H1 (cell line): Measurements from ENCODE around the gene ZBTB20. TPM values are rescaled to one million over a fixed set of nuclear protein-coding genes. Genes with fewer than 3 reads are reported as not detected.

Source experiments
- CTCF ChIA-PET: fragments of 300-600 bp; sonication (Branson Sonifier 250); formaldehyde crosslinking; loops from one replicate; lab custom pipeline; 2021; ENCODE audit not compliant: partially characterized antibody; lab: Charles Lee
- POLR2A ChIA-PET: fragments of 300-600 bp; sonication (Branson Sonifier 250); formaldehyde crosslinking; loops from one replicate; lab custom pipeline; 2021; ENCODE audit warnings: inconsistent platforms; ENCODE audit not compliant: partially characterized antibody; lab: Charles Lee
- DNase-seq, 2 experiments: peaks; one replicate each; pipeline versions ENCODE4 v3.0.0 to v3.0.0-alpha.2; 2010 to 2022; ENCODE audit warnings: low spot score in 2 of 2, low read depth in 1 of 2, mixed read lengths in 1 of 2
- FAIRE-seq: peaks from 2 replicates; lab custom pipeline; 2011; peaks lifted over from hg19 to GRCh38; lab: Jason Lieb, UNC
- H2AFZ ChIP-seq: 2 replicates; pipeline ENCODE4 v1.8.1; 2012; ENCODE audit warnings: low read length, inconsistent platforms
- H2AK5ac ChIP-seq: 2 replicates; pipeline ENCODE4 v1.6.1; 2013; ENCODE audit warnings: low read depth, low read length
- H2BK120ac ChIP-seq: replicated peaks from 2 replicates; pipeline ENCODE3; 2013; ENCODE audit warnings: low read depth, low read length, inconsistent platforms
- H2BK12ac ChIP-seq: 2 replicates; pipeline ENCODE4 v1.6.1; 2013; ENCODE audit warnings: low read depth, low read length
- H2BK15ac ChIP-seq: 2 replicates; pipeline ENCODE4 v1.6.1; 2013; ENCODE audit warnings: low read length
- H2BK20ac ChIP-seq: 2 replicates; pipeline ENCODE4 v1.6.1; 2013; ENCODE audit warnings: low read length
- H2BK5ac ChIP-seq: 2 replicates; pipeline ENCODE4 v1.6.1; 2013; ENCODE audit warnings: low read depth, low read length
- H3K14ac ChIP-seq: 2 replicates; pipeline ENCODE4 v1.6.1; 2013; ENCODE audit warnings: inconsistent platforms; ENCODE audit not compliant: insufficient read length
- H3K18ac ChIP-seq: 2 replicates; pipeline ENCODE4 v1.6.1; 2013; ENCODE audit warnings: low read length; ENCODE audit errors: extremely low read depth
- H3K23ac ChIP-seq: 2 replicates; pipeline ENCODE4 v1.6.1; 2013; ENCODE audit warnings: inconsistent platforms; ENCODE audit not compliant: insufficient read length
- H3K23me2 ChIP-seq: 2 replicates; pipeline ENCODE4 v1.6.1; 2013; ENCODE audit warnings: low read depth, low read length
- H3K27ac ChIP-seq: 2 replicates; pipeline ENCODE4 v1.6.1; 2011; ENCODE audit warnings: low read depth, low read length, inconsistent platforms
- H3K27me3 ChIP-seq, 4 experiments: replicated peaks in 1 of 4; 1 replicate in 1 of 4; 2 replicates in 3 of 4; pipeline versions ENCODE4 v1.6.1 to v1.8.1; 2011 to 2013; ENCODE audit warnings: low read length in 3 of 4, mild to moderate bottlenecking in 3 of 4, inconsistent platforms in 2 of 4, mixed read lengths in 2 of 4, moderate library complexity in 1 of 4; ENCODE audit not compliant: control insufficient read depth in 3 of 4, insufficient read depth in 3 of 4; ENCODE audit errors: extremely low read depth in 1 of 4
- H3K36me3 ChIP-seq, 4 experiments: 2 replicates each; pipeline versions ENCODE4 v1.6.1 to v1.8.1; 2011 to 2013; ENCODE audit warnings: mild to moderate bottlenecking in 4 of 4, low read length in 3 of 4, moderate library complexity in 2 of 4, control low read depth in 1 of 4, inconsistent platforms in 1 of 4; ENCODE audit not compliant: insufficient read depth in 4 of 4, control insufficient read depth in 2 of 4
- H3K4ac ChIP-seq: replicated peaks from 2 replicates; pipeline ENCODE3; 2013; ENCODE audit warnings: low read length, low read depth, mixed read lengths, inconsistent platforms; ENCODE audit not compliant: insufficient read length
- H3K4me1 ChIP-seq, 4 experiments: replicated peaks in 1 of 4; 1 replicate in 1 of 4; 2 replicates in 3 of 4; pipeline versions ENCODE4 v1.6.1 to v1.8.1; 2011 to 2013; ENCODE audit warnings: low read length in 3 of 4, inconsistent platforms in 2 of 4, mixed read lengths in 1 of 4; ENCODE audit not compliant: insufficient read depth in 4 of 4, control insufficient read depth in 3 of 4
- H3K4me2 ChIP-seq, 2 experiments: 2 replicates each; pipeline versions ENCODE4 v1.6.1 to v1.8.1; 2011 to 2013; ENCODE audit warnings: low read depth in 2 of 2, low read length in 2 of 2, control low read depth in 1 of 2, inconsistent platforms in 1 of 2, mild to moderate bottlenecking in 1 of 2; ENCODE audit not compliant: insufficient read depth in 1 of 2
- H3K4me3 ChIP-seq, 4 experiments: fragments of 200-600, 300-600 bp in 1 of 4; sonication (generic), shearing (Covaris generic), sonication (Bioruptor Twin) in 1 of 4; 2 replicates each; pipeline versions ENCODE4 v1.5.1 to v1.8.1; 2011 to 2016; ENCODE audit warnings: low read length in 4 of 4, low read depth in 3 of 4, control low read depth in 2 of 4, inconsistent platforms in 2 of 4, mild to moderate bottlenecking in 2 of 4, mixed read lengths in 1 of 4, moderate library complexity in 1 of 4; ENCODE audit not compliant: insufficient read depth in 2 of 4; ENCODE audit errors: extremely low read depth in 1 of 4
- H3K56ac ChIP-seq: replicated peaks from 2 replicates; pipeline ENCODE3; 2013; ENCODE audit warnings: low read depth, mild to moderate bottlenecking, mixed read lengths, low read length, inconsistent platforms; ENCODE audit not compliant: insufficient read length
- H3K79me1 ChIP-seq: 2 replicates; pipeline ENCODE4 v1.6.1; 2013; ENCODE audit warnings: low read depth, low read length, control low read depth
- H3K79me2 ChIP-seq, 2 experiments: 2 replicates each; pipeline versions ENCODE4 v1.6.1 to v1.8.1; 2012 to 2013; ENCODE audit warnings: low read length in 2 of 2, mild to moderate bottlenecking in 2 of 2, inconsistent platforms in 1 of 2; ENCODE audit not compliant: insufficient read depth in 2 of 2, control insufficient read depth in 1 of 2
- H3K9ac ChIP-seq, 4 experiments: replicated peaks in 1 of 4; 1 replicate in 1 of 4; 2 replicates in 3 of 4; pipeline versions ENCODE4 v1.6.1 to v1.8.1; 2011 to 2013; ENCODE audit warnings: low read depth in 3 of 4, low read length in 3 of 4, control low read depth in 2 of 4, mild to moderate bottlenecking in 2 of 4, moderate library complexity in 2 of 4, inconsistent platforms in 1 of 4; ENCODE audit errors: extremely low read depth in 1 of 4
- H3K9me3 ChIP-seq, 2 experiments: 2 replicates each; pipeline versions ENCODE4 v1.6.1 to v1.8.1; 2012 to 2013; ENCODE audit warnings: mild to moderate bottlenecking in 2 of 2, moderate library complexity in 2 of 2, control low read depth in 1 of 2, inconsistent platforms in 1 of 2, low read depth in 1 of 2, low read length in 1 of 2, mixed read lengths in 1 of 2; ENCODE audit not compliant: insufficient read depth in 2 of 2
- H4K20me1 ChIP-seq, 2 experiments: replicated peaks in 1 of 2; 2 replicates each; pipeline versions ENCODE3 to v1.8.1; 2011 to 2013; ENCODE audit warnings: inconsistent platforms in 2 of 2, low read length in 2 of 2, mild to moderate bottlenecking in 1 of 2; ENCODE audit not compliant: insufficient read depth in 2 of 2, control insufficient read depth in 1 of 2
- H4K5ac ChIP-seq: 2 replicates; pipeline ENCODE4 v1.6.1; 2013; ENCODE audit warnings: low read length, low read depth, mixed read lengths, inconsistent platforms; ENCODE audit not compliant: insufficient read length
- H4K8ac ChIP-seq: 2 replicates; pipeline ENCODE4 v1.8.0; 2013; ENCODE audit warnings: mild to moderate bottlenecking, moderate library complexity, low read length, inconsistent platforms; ENCODE audit not compliant: insufficient read depth; ENCODE audit errors: extremely low read depth
- H4K91ac ChIP-seq: replicated peaks from 2 replicates; pipeline ENCODE3; 2013; ENCODE audit warnings: low read length, mixed read lengths, inconsistent platforms; ENCODE audit not compliant: insufficient read length
- EZH2 ChIP-seq: fragments of 200-600 bp; sonication (generic); IDR thresholded peaks from 2 replicates; pipeline ENCODE4 v1.7.1; 2012; ENCODE audit warnings: low read depth, mild to moderate bottlenecking, moderate library complexity, low read length, inconsistent platforms; ENCODE audit not compliant: severe bottlenecking
- HDAC6 ChIP-seq: IDR thresholded peaks from one replicate; pipeline ENCODE4 v1.7.1; 2012; ENCODE audit warnings: low read depth, mild to moderate bottlenecking, inconsistent platforms, low read length, moderate library complexity
- RBBP5 ChIP-seq: IDR thresholded peaks from 2 replicates; pipeline ENCODE4 v1.7.1; 2012; ENCODE audit warnings: low read depth, mild to moderate bottlenecking, inconsistent platforms, low read length, moderate library complexity, borderline replicate concordance
- TAF1 ChIP-seq: IDR thresholded peaks from 2 replicates; pipeline ENCODE4 v1.6.1; 2011; ENCODE audit warnings: mild to moderate bottlenecking, low read depth, low read length
- TAF7 ChIP-seq: optimal IDR thresholded peaks from 2 replicates; pipeline ENCODE3; 2011; ENCODE audit warnings: low read depth, mild to moderate bottlenecking, inconsistent platforms, low read length, moderate library complexity, borderline replicate concordance
- WGBS, 2 experiments: shearing (Covaris generic) in 1 of 2; methylation state at CpG; one replicate each; pipeline versions ENCODE4 v1.1.6 to v1.1.7; 2013 to 2015; ENCODE audit warnings: low lambda C conversion rate in 2 of 2, mixed read lengths in 2 of 2, inconsistent platforms in 1 of 2, low coverage in 1 of 2, missing lambda C conversion rate in 1 of 2; ENCODE audit not compliant: insufficient replicate concordance in 2 of 2, insufficient coverage in 1 of 2, insufficient read length in 1 of 2; ENCODE audit errors: extremely low coverage in 1 of 2, missing lambda C conversion rate in 1 of 2; 5-methylcytosine and 5-hydroxymethylcytosine counted together
- polyA plus RNA-seq, 7 experiments: library from polyadenylated mRNA; depleted of rRNA in 3 of 7; stranded (reverse) in 5 of 7; unstranded in 2 of 7; fragments of >200 nt in 5 of 7; fragments of 200-250 nt in 2 of 7; gene quantifications; 1 replicate in 5 of 7; 2 replicates in 1 of 7; 4 replicates in 1 of 7; pipeline versions ENCODE4 v1.2.1 to v1.2.3, GENCODE V29; 2011 to 2013; ENCODE audit warnings: missing spikeins in 2 of 7, mixed read lengths in 2 of 7
- total RNA-seq: library from RNA; stranded (reverse); fragmentation: NEBNext Ultra II Directional; extraction: Animal tissue kit (Norgen Biotek cat#: 25700); gene quantifications from 2 replicates; pipeline ENCODE4 v1.2.1, GENCODE V29; 2021

ZBTB20 gene
- total and polyA plus RNA-seq, 2 of the 8 experiments (the other 6 are each of a cell fraction or from before 2014, with no cell fraction given): 0.35 to 1.3 TPM

GRCh38 chr3:114606336-114606735 is 540.8 kb downstream of the ZBTB20 start:
- Histone ChIP-seq H3K79me2 (no peaks in the 10 kb centered on the region), H2BK12ac (no peak overlapping the region), H3K4me3 (no peak overlapping the region), H3K4ac (no peak overlapping the region), H2BK15ac (no peak overlapping the region), H3K79me1 (no peaks in the 10 kb centered on the region), H3K18ac (no peak overlapping the region), H3K9me3 (no peaks in the 10 kb centered on the region), H2BK5ac (no peak overlapping the region), H2BK120ac (no peak overlapping the region), H3K14ac (no peak overlapping the region), H3K23ac (no peak overlapping the region), H4K20me1 (no peaks in the 10 kb centered on the region), H3K27ac (no peak overlapping the region), H3K23me2 (no peaks in the 10 kb centered on the region), H2AK5ac (no peak overlapping the region), H2BK20ac (no peak overlapping the region), H3K36me3 (no peaks in the 10 kb centered on the region), H3K4me1 (no peaks in the 10 kb centered on the region), H3K56ac (no peak overlapping the region), H4K5ac (no peak overlapping the region), H4K8ac (no peak overlapping the region), H4K91ac (no peak overlapping the region), H2AFZ (no peak overlapping the region), H3K4me2 (no peak overlapping the region), H3K27me3 (no peaks in the 10 kb centered on the region), H3K9ac (no peak overlapping the region)
- POLR2A ChIA-PET: interaction anchor here (0.6 kb wide), 1 partner anchor 16 kb away, joined by 4 read pairs; no protein-coding TSS in a partner anchor
- DNase-seq (no peak), FAIRE-seq (no peak)
- CTCF ChIA-PET: interaction anchor here (1.1 to 1.7 kb wide), 3 partner anchors 10 to 79 kb away, joined by 4 to 7 read pairs (median 4); no protein-coding TSS in a partner anchor
- TF ChIP-seq RBBP5: no peak
- no peak for TF ChIP-seq TAF7
- TF ChIP-seq EZH2: no peak
- TF ChIP-seq TAF1: no peak
- TF ChIP-seq HDAC6: no peak
- 89% methylated on average over 2 of the region's 2 CpGs; no CpG with 5 or more reads in 1 of the 2 experiments for WGBS, 2 experiments
